ENCODE data around the gene CCZ1.
"Not testable (repeated sequence)": the region's sequence is repeated elsewhere in the genome, so short reads cannot be mapped to it uniquely, and the experiment has no call there.

Gene CCZ1

DNA sequence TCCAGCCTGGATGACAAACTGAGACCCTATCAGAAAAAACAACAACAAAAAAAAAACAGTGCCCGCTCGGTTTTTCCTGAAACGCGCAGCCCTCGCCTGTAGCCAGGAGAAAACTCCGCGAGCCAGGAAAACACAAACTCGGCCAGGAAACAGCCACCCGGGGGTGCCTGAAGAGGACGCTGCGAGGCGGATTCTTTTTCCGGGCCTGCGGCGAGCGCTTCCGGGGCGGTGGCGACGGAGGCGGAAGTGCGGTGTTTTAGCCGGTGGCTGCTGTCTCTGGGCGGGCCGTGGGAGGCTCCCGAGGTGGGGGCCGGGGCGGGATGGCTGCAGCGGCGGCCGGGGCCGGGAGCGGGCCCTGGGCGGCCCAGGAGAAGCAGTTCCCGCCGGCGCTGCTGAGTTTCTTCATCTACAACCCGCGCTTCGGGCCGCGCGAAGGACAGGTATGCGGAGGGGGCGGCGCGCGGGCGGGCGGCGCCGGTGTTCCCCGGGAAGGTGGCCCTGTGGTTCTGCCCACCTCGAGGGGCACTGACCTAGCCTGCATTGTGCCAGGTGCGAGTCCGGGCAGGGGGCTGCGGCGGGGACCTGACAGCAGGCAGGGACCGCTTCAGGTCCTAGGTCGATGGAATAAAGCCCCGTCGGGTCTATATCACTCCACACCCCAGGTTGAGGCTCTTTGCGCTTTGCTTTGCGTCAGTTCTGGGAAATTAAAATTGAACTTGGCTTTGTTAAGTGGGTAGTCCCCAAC, at the start of gene CCZ1:
CCZ1 (plus strand) TSS at position 254 of the 745 bp plus-strand sequence; CDS start at position 321, 67 bp downstream.
- peak; percentile 79 for DNase-seq (ENCODE audit: low spot score)

DNA sequence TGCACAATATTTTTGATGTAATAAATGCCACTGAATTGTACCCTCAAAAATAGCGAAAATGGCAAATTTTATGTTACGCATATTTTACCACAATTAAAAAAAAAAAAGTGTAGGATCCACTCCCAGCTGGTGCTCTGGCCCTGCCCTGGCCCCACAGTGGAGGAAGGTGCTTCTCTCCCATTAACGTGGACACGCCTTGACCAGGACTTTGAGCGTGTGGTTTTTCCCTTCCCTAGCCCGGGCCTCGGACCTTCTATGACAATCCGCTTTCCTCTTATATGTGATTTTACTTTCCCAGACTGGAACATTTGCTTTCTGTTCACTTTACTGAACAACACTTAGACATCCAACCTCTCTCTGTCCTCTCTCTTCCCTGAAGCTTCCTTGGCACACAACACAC, 47.6 kb upstream of the CCZ1 start:
- DNase-seq (ENCODE audit: low spot score), result no peak

DNA sequence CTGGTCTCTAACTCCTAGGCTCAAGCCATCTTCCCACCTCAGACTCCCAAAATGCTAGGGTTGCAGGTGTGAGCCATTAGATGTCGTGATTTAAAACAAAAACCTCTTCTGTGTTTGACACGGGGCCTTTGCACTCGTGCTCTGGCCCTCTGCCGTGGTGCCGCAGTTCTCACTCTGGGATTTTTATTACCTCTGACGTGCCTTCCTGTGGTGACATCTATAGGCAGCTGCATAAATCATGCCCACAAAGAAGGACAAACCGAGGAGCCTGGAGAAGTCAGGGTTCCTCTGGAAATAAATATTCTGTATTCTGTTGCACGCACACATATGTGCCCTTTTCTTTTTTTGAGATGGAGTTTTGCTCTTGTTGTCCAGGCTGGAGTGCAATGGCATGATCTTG, 43.8 kb upstream of the CCZ1 start:
- DNase-seq (ENCODE audit: low spot score), result no peak

DNA sequence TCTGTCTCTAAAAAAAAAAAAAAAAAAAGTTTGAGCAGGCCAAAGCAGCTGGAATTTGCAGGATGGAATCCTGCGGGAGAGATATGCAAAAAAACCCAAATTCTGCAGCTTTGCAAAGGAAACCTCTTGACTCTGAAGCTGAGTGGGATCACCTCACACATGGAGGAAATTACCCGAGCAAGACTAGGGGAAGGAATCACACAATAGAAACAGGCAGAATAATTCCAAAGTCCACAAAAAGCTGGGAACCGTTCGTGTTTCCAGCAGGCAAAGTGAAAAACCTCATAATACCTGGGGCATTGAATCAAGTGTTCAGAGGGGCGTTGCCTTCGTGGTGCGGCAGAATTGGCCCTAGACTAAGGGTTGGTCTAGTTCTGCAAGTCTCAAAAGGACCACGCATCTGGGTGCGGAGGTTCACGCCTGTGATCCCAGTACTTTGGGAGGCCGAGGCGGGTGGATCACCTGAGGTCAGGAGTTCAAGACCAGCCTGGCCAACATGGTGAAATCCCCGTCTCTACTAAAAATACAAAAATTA, 41.4 kb upstream of the CCZ1 start:
- not testable (repeated sequence) for DNase-seq (ENCODE audit: low spot score)

DNA sequence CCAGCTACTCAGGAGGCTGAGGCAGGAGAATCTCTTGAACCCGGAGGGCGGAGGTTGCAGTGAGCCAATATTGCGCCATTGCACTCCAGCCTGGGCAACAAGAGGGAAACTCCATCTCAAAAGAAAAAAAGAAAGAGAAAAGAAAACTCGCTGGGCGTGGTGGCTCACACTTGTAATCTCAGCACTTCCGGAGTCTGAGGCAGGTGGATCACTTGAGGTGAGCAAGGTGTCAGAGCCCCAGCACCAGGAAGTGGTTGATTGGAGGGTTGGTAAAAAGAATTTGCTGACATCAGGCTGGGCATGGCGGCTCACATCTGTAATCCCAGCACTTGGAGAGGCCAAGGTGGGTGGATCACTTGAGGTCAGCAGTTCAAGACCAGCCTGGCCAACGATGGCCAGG, 40.0 kb upstream of the CCZ1 start:
- DNase-seq (ENCODE audit: low spot score), result not testable (repeated sequence)

DNA sequence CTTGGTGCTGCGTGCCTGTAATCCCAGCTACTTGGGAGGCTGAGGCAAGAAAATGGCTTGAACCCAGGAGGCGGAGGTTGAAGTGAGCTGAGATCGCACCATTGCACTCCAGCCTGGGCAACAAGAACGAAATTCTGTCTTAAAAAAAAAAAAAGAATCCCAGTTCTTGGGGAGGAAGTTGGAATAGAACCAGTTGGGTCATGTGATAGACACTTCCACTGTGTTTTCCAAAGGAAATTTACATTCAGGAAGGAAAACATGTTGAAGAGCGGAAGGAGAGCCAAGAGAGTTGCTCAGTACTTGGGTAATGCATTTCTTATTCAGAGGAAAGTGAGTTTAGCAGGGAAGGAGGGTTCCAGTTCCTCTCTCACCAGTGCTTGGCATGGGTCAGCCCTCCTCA, 37.3 kb upstream of the CCZ1 start:
- DNase-seq (ENCODE audit: low spot score), result not testable (repeated sequence)

DNA sequence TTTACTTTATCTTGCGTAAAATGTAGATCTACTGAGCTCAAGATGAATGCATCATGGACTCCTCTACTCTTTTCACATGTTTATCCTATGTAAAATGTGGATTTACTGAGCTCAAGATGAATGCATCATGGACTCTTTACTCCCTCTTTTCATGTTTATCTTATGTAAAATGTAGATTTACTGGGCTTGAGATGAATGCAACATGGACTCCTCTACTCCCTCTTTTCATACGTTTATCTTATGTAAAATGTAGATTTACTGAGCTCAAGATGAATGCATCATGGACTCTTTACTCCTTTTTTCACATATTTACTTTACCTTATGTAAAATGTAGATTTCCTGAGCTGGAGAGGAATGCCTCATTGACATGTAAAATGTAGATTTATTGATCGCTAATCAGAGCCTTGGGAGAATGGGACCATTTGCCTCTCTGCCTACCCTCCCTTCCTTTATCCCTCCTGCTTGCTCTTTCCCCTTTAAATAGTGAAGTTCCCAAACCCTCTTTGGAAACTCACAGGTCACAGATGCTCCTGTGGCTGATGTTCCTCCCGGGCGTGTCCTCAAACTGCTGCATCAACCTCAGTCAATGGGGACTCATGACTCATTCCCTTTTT, 35.7 kb upstream of the CCZ1 start:
- DNase-seq (ENCODE audit: low spot score), result not testable (repeated sequence)

DNA sequence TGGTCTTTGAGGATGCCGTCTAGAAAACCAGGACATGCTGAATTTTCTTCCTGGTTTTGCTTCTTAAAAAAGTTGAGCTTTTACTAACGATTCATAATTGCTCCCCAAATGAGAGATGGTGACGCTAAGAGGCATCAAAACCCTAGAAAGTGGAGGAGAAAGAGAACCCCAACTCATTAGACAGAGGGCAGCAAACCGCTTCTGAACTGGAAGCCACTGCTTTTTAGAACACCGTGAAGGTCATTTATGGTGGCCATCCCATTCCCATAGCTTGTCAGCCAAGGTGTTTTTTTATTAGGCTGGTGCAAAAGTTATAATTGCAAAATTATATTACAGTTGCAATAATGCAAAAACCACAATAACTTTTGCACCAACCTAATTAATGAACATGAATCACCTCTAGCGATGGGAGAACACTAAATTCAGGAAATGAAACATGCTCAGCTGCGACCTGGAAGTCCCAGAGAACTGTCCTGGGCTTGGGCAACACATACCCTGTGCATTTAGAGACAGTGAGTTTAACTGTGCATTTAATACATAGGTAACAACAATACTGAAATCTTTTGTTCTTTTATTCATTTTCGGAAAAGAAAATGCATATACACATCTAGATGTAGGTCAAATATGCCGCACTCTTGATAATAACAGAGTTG, 33.1 kb upstream of the CCZ1 start:
- not testable (repeated sequence) for DNase-seq (ENCODE audit: low spot score)

DNA sequence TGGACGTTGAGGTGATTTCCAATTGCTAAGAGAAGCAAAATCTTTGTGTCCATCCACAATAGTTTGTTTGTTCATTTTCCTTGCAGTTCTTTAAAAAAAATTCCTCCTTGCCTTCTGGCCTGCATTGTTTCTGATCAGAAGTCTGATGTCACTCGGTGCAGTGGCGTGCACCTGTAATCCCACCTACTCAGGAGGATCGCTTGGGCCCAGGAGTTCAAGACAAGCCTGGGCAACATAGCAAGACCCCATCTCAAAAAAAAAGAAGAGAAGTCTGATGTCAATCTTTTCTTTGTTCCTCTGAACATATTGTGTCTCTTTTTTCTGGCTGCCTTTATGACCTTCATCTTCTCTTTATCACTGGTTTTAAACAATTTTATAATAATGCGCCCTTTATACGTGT, 31.5 kb upstream of the CCZ1 start:
- no peak for DNase-seq (ENCODE audit: low spot score)

DNA sequence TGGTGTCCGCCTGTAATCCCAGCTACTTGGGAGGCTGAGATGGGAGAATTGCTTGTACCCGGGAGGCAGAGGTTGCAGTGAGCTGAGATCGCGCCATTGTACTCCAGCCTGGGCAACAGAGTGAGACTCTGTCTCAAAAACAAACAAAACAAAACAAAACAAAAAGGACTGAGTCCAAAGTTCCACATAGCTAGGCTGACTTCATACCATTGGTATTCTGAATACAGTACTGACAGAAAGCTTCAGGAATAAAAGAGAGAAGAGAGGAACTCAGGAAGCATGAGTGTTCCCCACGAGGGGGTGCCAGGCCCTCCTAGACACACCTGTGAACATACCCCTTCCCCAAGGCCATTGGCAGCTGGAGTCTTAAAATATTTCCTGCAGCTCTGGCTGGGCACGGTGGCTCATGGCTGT, 29.6 kb upstream of the CCZ1 start:
- DNase-seq (ENCODE audit: low spot score), result not testable (repeated sequence)

DNA sequence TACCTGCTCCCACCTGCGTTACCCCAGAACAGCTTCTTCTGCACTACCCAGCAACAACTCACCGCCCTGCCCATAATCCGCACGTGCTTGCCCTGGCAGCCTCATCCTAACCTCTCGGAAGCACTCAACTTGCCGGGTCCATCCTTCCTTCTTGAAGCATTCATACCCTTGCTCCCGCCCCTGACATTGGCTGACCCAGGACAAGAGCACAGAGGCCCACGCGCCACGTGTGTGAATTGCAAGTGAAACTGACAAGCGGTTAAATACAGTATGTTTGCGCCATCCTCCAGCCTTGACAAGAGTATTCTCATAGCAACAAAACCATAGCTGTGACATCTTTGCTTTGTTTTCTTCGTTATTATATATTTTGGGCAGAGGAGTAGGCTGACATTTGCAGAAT, 28.8 kb upstream of the CCZ1 start:
- DNase-seq (ENCODE audit: low spot score), result no peak

DNA sequence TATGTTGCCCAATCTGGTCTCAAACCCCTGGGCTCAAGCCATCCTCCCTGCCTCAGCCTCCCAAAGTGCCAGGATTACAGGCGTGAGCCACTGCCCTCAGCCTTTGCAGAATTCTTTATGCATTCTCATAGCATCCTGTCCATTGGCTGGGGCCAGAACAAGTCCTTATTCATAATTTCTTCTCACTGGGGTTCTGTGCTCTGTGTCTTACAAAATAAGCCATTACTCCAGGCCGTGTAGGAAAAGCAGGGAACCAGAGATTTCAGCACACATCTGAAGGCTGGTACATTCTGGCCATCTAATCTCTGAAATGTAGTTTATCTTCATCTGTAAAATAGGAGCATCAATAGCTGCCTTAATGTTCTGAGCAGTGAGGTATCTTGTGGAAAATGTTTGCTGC, 28.2 kb upstream of the CCZ1 start:
- DNase-seq (ENCODE audit: low spot score), result no peak

DNA sequence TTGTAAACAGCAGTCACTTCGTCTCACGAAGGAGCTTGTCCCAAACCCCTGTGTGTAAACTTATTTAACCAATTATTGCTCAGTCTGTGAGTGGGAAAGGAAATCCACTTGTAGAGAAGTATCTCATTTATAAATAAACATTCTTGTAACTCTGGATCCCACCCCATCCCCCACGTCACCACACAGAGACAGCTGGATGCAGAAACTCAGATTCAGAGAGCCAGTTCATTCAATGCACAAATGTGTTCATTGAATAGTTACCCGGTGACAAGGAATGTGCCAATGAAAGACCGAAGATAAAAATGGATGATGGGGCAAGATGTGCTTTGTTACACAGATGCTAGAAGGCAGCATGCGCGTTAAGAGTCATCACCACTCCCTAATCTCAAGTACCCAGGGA, 26.2 kb upstream of the CCZ1 start:
- no peak for DNase-seq (ENCODE audit: low spot score)

DNA sequence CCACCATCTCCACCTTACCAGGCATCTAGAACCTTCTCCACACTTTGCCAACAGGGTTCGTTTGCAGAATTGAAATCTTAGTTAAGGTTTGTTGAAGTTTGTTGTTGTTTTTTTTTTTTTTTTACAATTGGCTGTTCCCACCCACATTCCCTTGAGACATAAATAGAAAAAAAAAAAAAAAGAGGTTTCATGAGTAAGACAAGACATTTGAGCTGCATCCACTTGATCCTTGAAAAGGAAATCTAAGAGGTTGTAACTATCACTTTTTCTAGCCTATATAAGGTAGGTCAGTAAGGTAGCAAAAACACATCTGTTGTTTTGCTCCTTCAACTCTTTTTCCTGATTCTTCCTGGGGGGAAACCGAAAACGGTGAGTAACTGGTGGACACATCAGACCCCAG, 18.9 kb upstream of the CCZ1 start:
- DNase-seq (ENCODE audit: low spot score), result not testable (repeated sequence)

DNA sequence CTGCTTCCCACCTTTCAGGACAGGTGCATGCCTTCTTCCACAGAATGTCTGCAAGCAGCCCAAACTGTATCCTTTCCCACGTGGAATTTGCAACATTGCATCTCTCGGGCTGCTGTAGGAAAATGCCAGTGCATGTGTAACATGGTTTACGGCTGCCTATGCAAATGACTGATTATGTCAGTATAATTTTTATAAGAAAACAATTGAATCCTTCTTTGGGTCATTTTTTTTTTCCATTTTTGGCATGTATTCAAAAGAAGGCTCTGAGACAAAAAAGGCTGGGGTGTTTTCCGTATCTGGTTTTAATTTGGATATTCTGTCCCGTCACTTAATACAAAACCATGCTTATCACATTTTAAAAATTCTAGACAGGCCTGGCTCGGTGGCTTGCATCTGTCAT, 18.4 kb upstream of the CCZ1 start:
- not testable (repeated sequence) for DNase-seq (ENCODE audit: low spot score)

DNA sequence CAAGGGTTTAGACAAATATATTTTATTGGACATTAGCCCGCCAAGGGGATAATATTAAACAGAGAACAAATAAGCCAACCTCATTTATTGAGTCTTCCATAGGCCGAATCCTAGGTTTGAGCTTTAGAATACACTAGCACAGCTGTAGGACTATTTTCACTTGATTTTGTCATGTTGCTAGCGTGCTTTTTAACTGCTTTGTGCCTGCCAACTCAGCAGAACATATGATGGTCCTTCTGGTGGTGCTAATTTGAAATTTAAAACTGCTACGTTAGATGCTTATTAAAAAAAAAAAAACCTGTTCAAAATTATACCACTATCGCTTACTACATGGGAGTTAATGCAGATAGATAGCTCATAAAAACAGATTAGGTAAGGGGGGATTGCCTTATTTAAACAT, 14.1 kb upstream of the CCZ1 start:
- DNase-seq (ENCODE audit: low spot score), result not testable (repeated sequence)

DNA sequence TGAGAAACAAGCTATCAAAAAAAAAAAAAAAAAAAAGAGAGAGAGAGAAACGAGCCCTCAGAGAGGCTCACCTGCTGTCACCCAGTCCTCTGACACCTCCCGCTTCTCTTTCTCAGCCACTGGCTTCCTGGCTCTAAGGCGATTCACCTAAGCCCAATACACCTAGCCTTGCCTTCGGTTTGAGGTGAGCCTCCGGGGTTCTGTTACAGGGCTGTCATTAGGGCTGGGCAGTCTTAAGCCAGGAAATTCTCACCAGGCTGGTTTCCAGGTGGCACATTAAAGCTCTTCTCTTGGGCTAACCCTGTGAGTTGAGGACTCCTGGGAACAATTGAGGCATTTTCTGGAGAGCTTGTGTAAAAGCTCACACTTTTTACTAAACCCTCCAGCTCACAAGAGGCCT, 10.5 kb upstream of the CCZ1 start:
- not testable (repeated sequence) for DNase-seq (ENCODE audit: low spot score)

DNA sequence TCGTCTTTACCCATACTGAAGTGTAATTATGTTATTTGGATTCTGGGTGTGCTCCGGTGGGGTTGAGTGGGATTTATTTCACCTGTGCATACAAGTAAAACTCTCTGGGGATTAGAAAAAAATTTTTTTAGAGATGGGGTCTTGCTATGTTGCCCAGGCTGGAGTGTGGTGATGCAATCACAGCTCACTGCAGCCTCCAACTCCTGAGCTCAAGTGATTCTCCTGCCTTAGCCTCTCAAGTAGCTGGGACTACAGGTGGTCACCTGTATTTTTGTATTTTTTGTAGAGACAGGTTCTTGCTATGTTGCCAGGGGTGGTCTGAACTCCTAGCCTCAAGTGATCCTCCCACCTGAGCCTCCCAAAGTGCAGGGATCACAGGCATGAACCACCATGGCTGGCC, 8.3 kb upstream of the CCZ1 start:
- not testable (repeated sequence) for DNase-seq (ENCODE audit: low spot score)

DNA sequence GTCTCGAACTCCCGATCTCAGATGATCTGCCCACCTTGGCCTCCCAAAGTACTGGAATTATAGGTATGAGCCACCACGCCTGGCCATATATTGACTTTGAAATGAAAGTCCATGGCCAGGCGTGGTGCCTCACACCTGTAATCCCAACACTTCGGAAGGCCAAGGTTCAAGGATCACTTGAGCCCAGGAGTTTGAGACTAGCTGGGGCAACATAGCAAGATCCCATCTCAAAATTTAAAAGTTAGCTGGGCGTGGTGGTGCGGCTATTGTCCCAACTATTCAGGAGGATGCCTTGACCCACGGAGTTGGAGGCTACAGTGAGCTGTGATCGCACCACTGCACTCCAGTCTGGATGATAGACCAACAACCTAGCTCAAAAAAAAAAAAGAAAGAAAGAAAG, 6.0 kb upstream of the CCZ1 start:
- no peak for DNase-seq (ENCODE audit: low spot score)

DNA sequence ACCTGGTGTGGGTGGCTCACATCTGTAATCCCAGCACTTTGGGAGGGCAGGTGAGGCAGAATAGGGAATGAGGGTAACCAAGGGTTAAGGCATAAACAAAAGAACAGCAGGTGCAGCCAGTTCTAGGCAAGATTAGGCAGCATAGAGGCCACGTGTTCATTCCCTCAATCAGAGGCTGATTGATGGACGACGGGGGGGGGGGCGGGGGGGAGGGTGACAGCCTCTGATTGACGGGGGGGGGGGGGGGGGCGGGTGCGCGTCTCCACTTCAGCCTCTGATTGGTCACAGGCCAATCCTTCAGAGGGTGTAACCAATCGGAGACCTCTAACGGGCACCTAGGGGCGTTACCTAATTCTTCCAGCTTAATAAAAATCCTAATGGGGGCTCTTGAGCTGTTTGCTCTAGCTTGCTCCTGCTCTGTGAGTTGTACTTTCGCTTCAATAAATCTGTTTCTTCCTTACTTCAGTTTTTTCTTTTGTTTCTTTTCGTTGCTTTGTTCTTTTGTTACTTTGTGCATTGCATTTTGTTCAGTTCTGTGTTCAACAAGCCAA, 1.1 kb upstream of the CCZ1 start:
- DNase-seq (ENCODE audit: low spot score), result not testable (repeated sequence)

DNA sequence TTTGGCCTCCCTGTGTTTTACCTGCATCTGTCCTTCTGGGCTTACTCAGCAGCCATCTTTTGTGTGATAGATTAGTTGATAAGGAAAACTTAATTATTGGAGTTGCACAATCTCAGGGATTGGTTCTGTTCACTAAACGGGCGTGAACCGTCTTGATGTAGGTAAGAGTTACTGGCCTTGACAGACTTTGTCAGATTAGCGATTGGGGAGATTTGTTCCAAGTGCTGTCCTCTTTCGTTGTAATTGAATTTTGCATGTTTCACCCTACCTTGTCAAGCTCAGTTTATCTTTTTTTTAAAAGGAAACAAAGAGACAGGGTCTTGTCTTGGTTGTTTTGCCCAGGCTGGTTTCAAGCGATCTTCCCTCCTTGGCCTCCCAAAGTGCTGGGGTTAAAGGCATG, 4.5 kb downstream of the CCZ1 start:
- DNase-seq (ENCODE audit: low spot score), result not testable (repeated sequence)

DNA sequence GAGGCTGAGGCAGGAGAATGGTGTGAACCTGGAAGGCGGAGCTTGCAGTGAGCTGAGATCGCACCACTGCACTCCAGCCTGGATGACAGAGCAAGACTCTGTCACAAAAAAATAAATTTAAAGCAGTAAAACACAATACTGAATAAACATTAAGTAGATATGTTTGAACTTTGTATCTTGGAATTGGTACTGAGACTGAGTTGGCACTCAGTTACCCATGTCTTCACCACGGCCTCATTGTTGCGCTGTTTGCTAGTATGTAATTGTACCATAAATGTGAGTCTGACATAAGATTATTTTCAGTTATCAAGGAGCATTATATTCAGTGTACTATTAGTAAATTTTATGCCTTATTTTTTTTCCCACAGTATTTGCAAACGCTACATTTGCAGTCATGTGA, 6.2 kb downstream of the CCZ1 start:
- DNase-seq (ENCODE audit: low spot score), result not testable (repeated sequence)

DNA sequence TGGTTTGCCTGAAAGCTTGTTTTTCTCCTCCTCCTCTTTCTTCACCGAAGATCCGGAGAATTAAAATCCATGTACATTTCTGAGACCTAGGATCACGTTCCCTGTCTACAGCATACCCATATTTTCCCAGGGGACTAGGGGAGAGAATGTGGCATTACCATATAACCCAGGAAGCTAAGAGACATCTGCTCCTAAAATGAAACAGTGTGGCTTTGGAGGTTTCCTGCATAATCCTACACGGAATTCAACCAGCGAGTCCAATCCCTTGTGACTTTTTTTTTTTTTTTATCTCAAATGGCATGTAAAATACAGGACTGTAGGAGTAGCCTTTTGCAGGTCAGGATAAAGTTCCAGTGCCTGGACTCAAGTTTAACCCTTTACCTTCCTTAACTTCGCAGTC, 10.3 kb downstream of the CCZ1 start:
- not testable (repeated sequence) for DNase-seq (ENCODE audit: low spot score)

Measured in D341Med (cell line).